ENCODE data around the gene HID1. TPM values are rescaled to one million over a fixed set of nuclear protein-coding genes. Genes with fewer than 3 reads are reported as not detected.

HID1 gene
- total RNA-seq, 3 donors from 2014 or later (not counting 1 experiment from before 2014, with no cell fraction given), result 0.66 to 9.5 (median 2.8) TPM

DNA sequence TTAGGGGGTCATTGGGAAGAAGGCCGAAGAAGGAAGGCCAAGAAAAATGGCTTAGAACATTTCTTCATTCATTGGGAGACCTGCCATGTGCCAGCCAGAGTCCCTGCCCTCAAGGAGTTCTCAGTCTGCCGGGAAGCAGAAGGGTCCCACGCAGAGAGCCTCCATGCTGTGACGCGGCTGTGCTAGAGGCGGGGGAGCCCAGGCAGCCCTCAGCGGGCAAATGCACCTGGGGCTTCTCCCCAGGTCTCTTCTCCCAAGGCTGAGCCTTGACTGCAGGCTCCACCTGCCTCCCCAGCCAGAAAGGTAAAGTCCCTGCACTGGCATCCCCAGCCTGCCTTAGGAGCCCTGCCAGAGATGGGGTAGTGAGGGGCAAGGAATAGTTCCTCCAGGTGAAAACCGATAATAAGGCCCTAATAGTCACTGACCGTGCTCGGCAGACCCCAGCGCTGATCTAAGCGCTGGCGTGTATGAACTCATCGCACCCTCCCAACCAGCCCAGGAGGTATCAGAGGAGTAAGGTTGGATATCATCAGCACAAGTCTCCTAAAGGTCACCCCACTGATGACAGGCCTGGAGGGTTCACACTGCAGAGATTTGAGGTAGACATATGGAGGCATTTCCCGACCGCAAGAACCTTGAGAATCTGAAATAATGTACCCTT is 8.9 kb upstream of the HID1 start:
- H3K9me3 Mint-ChIP-seq, result no peaks in the 10 kb centered on the region
- H3K4me3 ChIP-seq (ENCODE audit: low read length), result peak overlapping the region; percentile 60
- H3K27me3 ChIP-seq (ENCODE audit: control insufficient read depth, insufficient read depth, low read length), result no peaks in the 10 kb centered on the region
- H3K36me3 Mint-ChIP-seq, result no peaks in the 10 kb centered on the region
- intact Hi-C loops (cut with micrococcal nuclease), result no loop called here
- TF ChIP-seq CTCF (IDR thresholded peaks at IDR 0.05), result no peak
- peaks cover under 1 to 12% of the 10 kb centered on the region in 2 donors for H3K4me1 Mint-ChIP-seq
- ATAC-seq, result peak in 1 of 3 donors; percentile 56
- peak overlapping the region; percentile 84 for H3K4me3 Mint-ChIP-seq
- peak overlapping the region; percentile 56 for H3K27ac ChIP-seq (ENCODE audit: low read length)
- peaks cover 7 to 17% of the 10 kb centered on the region in 2 donors for H3K27me3 Mint-ChIP-seq (ENCODE audit: low read depth in 2 of 2)
- 51% methylated on average over 16 of the region's 16 CpGs for WGBS (ENCODE audit: insufficient coverage)
- DNase-seq, result no peak
- peaks cover 18% of the 10 kb centered on the region for H3K4me1 ChIP-seq (ENCODE audit: control insufficient read depth, insufficient read depth, low read length)
- no peaks in the 10 kb centered on the region for H3K36me3 ChIP-seq (ENCODE audit: control insufficient read depth, insufficient read depth, low read length)
- no peaks in the 10 kb centered on the region for H3K9me3 ChIP-seq (ENCODE audit: control insufficient read depth, insufficient read depth, low read length)
- H3K27ac Mint-ChIP-seq, result peak overlapping the region; percentile 67 to 85

- H3K4me1 Mint-ChIP-seq, result peaks cover 0 to 12% of the 10 kb centered on the region in 2 donors
- H3K27me3 Mint-ChIP-seq (ENCODE audit: low read depth in 2 of 2), result peaks cover 0 to 21% of the 10 kb centered on the region in 2 donors
- intact Hi-C loops (cut with micrococcal nuclease), result no loop called here
- Histone ChIP-seq H3K27ac (ENCODE audit: low read length) (no peak overlapping the region), H3K4me3 (ENCODE audit: low read length) (no peak overlapping the region), H3K36me3 (ENCODE audit: control insufficient read depth, insufficient read depth, low read length) (no peaks in the 10 kb centered on the region), H3K9me3 (ENCODE audit: control insufficient read depth, insufficient read depth, low read length) (no peaks in the 10 kb centered on the region), H3K4me1 (ENCODE audit: control insufficient read depth, insufficient read depth, low read length) (peaks cover 18% of the 10 kb centered on the region), H3K27me3 (ENCODE audit: control insufficient read depth, insufficient read depth, low read length) (no peaks in the 10 kb centered on the region)
- H3K4me3 Mint-ChIP-seq, result no peak overlapping the region
- no peak overlapping the region for H3K27ac Mint-ChIP-seq
- no peak for ATAC-seq
- no peaks in the 10 kb centered on the region for H3K9me3 Mint-ChIP-seq
- WGBS (ENCODE audit: insufficient coverage), result 86% methylated on average over 17 of the region's 17 CpGs
- no peaks in the 10 kb centered on the region for H3K36me3 Mint-ChIP-seq
- TF ChIP-seq CTCF (IDR thresholded peaks at IDR 0.05), result no peak
- DNase-seq, result no peak
These were observed 7.0 kb upstream of the HID1 start for GRCh38 chr17:74979408-74980146.

- Mint-ChIP-seq H3K9me3 (no peaks in the 10 kb centered on the region), H3K36me3 (no peaks in the 10 kb centered on the region), H3K27me3 (ENCODE audit: low read depth in 2 of 2) (peaks cover 1 to 24% of the 10 kb centered on the region in 2 donors), H3K4me1 (peaks cover under 1 to 12% of the 10 kb centered on the region in 2 donors), H3K27ac (no peak overlapping the region), H3K4me3 (no peak overlapping the region)
- Histone ChIP-seq H3K9me3 (ENCODE audit: control insufficient read depth, insufficient read depth, low read length) (no peaks in the 10 kb centered on the region), H3K4me1 (ENCODE audit: control insufficient read depth, insufficient read depth, low read length) (peaks cover 19% of the 10 kb centered on the region), H3K27ac (ENCODE audit: low read length) (no peak overlapping the region), H3K36me3 (ENCODE audit: control insufficient read depth, insufficient read depth, low read length) (no peaks in the 10 kb centered on the region), H3K27me3 (ENCODE audit: control insufficient read depth, insufficient read depth, low read length) (peaks cover under 1% of the 10 kb centered on the region), H3K4me3 (ENCODE audit: low read length) (no peak overlapping the region)
- TF ChIP-seq CTCF (IDR thresholded peaks at IDR 0.05), result no peak
- ATAC-seq (no peak), DNase-seq (no peak)
- WGBS (ENCODE audit: insufficient coverage), result 77% methylated on average over 3 of the region's 3 CpGs
- intact Hi-C loops (cut with micrococcal nuclease), result no loop called here
These were observed 5.7 kb upstream of the HID1 start for GRCh38 chr17:74978240-74978639.
